Liver (tissue), 3 donors: Measurements from ENCODE around the gene SLC19A2.

Experiments used
- GABPA ChIP-seq, 2 donors: IDR thresholded peaks in 1 of 2; conservative IDR thresholded peaks in 1 of 2; 2 replicates each; pipeline ENCODE4 v1.6.1; 2016; ENCODE audit warnings: antibody characterized with exemption in 2 of 2, mild to moderate bottlenecking in 1 of 2, moderate library complexity in 1 of 2
- RAD21 ChIP-seq, 2 donors: IDR thresholded peaks; 2 replicates each; pipeline ENCODE4 v1.6.1; 2016; ENCODE audit warnings: antibody characterized with exemption in 2 of 2, mild to moderate bottlenecking in 2 of 2
- YY1 ChIP-seq: IDR thresholded peaks from 2 replicates; pipeline ENCODE4 v1.6.1; 2016; ENCODE audit warnings: antibody characterized with exemption, mild to moderate bottlenecking
- TF ChIP-seq, protein P1 (sequence below): fragments of 150-350 bp; IDR thresholded peaks from 2 replicates; pipeline ENCODE4 v1.5.1; 2017; ENCODE audit warnings: improper control_type of control experiment, low read depth, low read length; ENCODE audit not compliant: missing input control
- donor health status: healthy.
- donor health status: healthy.

DNA sequence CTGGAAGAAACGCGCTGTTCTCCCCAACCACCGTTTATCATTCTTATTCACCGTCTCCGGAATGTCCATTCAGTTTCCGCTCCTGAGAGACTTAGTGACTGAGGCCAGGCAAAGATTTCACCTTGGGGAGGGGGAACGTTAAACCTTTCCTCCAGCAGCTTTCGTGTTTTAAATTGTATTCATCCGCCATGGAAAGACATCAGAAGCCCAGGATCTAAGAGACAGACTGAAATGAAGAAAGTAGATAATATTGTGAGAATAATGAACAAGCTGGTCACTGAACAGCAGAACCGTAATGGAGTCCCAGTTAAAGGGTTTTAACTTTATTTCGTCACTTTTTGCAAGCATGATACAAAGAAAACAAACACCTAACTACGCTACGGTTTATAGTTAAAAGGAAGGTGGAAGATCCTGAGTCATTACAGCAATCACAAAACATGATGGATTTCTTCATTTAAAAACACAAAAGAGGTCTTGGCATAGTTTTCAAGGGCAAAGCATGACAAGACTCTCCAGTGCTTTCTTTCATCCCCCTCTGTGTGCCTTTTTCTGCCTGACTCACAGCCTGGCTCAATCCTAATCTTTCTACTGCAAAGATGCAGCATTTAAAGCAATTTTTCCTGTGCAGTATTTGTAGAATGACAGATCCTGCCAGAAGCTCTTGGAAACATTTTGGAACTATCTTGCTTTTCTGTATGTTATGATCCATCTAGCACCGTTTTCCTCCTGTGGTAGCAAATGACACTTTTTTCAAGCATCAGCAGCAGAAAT, 722 bp upstream of the SLC19A2 start:
- TF ChIP-seq YY1 (peak; percentile 88), RAD21 (IDR thresholded peaks at IDR 0.05) (no peak), GABPA (IDR thresholded peaks at IDR 0.05 in 1 of 2, conservative IDR thresholded peaks at IDR 0.05 in 1 of 2) (peak in 1 of 2 donors; percentile 21)
- TF ChIP-seq, protein P1, sequence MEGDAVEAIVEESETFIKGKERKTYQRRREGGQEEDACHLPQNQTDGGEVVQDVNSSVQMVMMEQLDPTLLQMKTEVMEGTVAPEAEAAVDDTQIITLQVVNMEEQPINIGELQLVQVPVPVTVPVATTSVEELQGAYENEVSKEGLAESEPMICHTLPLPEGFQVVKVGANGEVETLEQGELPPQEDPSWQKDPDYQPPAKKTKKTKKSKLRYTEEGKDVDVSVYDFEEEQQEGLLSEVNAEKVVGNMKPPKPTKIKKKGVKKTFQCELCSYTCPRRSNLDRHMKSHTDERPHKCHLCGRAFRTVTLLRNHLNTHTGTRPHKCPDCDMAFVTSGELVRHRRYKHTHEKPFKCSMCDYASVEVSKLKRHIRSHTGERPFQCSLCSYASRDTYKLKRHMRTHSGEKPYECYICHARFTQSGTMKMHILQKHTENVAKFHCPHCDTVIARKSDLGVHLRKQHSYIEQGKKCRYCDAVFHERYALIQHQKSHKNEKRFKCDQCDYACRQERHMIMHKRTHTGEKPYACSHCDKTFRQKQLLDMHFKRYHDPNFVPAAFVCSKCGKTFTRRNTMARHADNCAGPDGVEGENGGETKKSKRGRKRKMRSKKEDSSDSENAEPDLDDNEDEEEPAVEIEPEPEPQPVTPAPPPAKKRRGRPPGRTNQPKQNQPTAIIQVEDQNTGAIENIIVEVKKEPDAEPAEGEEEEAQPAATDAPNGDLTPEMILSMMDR: no peak
